HG03196 (cell line): ENCODE results near the gene GID8.

Source experiments
- ATAC-seq: cut with Tn5 transposase; IDR thresholded peaks from one replicate; pipeline ENCODE4 v1.9.1; 2021; ENCODE audit not compliant: unreplicated experiment

Gene GID8

DNA sequence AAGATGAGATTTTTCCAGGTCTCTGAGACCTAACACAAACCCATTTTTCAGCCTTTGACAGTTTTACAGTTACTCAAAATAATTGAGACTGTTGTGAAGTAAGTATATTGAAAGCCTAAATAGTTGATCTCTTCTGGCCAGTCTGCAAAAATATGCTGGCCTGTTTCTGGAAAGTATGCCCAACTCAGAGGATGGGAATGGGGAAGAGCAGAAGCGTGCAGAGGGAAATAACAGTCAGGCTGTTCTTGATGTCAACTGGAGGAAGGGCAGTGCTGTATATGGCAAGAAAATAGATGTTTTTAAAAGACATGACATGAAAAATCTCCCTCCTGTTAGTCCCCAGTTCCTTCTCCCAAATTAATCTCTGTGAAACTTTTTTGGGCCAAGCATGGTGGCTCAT lies 3.8 kb downstream of the GID8 start:
- ATAC-seq: no peak

DNA sequence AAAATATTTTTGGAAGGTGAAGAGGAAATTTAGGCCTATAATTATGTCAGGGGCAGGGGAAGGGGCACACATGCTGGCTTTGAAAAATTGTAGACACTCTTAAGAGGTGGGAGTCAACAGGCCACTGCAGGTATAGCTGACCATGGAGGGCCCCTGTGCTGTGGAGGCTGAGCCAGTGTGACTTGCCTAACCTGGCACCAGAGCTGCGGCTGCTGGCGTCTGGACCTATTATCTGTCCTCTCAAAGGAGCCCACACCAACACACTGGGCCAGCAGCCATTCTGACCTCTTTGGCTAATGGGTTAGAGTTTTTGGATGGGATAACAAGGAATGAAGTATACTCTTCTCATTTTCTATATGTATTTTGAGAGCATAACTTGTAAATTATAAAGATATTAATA lies 4.5 kb downstream of the GID8 start:
- ATAC-seq: no peak

DNA sequence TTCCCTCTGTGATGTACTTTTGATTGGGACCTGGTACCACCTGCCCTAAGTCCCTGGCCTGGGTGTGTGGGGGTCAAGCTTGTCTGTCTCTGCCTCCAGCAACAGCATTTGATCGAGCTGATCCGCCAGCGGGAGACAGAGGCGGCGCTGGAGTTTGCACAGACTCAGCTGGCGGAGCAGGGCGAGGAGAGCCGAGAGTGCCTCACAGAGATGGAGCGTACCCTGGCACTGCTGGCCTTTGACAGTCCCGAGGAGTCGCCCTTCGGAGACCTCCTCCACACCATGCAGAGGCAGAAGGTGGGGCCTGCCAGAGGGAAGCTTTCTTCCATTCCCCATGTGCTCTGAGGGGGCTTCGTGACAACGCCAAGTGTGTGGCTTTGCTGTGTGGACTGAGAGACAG lies 5.4 kb downstream of the GID8 start:
- no peak for ATAC-seq

DNA sequence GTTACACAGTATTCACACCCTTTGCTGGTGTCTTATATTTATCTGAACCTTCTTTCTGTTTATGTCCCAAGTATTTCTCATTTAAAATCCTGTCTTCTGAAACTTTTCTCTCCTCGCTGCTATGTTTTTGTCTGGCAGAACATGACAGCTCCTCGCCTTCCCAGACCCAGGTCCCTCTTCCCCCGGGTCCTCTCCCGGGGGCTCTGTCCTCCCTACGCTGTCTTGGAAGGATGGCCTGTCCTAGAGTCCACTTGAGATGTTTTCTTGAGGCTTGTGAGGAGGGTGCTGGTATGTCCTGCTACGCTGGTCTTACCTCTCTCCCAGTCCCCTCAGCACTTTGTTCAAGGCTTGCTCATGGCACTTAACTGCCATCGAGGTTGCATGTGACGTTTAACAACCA lies 6.2 kb downstream of the GID8 start:
- ATAC-seq: no peak

DNA sequence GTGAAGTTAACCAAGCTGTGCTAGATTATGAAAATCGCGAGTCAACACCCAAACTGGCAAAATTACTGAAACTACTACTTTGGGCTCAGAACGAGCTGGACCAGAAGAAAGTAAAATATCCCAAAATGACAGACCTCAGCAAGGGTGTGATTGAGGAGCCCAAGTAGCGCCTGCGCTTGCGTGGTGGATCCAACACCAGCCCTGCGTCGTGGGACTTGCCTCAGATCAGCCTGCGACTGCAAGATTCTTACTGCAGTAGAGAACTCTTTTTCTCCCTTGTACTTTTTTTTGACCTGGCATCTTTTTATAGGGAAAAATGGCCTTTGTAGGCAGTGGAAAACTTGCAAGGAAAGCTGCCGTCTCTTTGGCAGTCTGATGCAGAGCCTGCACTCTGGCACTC lies 6.8 kb downstream of the GID8 start:
- no peak for ATAC-seq

DNA sequence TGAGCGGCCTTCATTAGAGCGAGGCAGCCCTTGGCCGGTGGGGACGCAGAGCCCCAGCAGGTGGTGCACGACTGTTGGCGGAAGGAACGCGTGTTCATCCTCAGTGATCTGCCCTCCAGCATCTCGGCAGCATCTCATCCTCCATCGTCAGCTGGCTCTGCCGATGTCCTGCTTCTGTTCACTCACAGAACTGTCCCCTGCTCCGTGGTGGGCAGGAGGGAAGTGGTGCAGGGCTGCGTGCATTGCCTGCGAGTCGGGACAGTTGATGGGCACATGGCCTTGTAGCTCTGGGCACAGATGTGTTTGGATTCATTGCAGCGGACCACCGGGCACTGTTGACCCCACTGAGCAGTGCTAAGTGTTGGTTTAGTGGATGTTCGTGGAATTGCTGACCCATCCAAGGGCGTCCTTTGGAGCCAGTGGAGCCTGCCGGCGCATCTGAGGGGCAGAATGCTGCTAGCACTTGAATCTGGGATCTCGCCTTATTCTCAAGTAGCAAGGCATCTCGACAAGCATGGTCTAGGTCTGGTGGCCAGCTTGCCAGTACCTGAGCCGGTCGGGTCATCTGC lies 7.9 kb downstream of the GID8 start:
- no peak for ATAC-seq

DNA sequence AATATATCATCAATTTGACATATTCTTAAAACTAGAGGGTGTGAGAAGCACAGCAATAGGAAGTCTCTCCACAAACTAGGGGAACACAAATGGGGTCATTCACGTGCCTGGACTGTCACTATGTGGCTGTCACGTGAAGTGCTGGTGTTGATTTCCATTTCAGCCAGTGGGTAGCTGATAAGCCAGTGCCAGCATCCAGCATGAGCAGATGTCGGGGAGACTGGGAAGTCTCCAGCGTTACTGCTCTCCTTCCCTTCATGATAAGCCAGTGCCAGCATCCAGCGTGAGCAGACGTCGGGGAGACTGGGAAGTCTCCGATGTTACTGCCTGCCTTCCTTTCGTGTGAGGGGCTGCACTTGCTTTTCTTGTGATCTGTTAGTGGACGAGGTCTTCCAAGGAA lies 9.0 kb downstream of the GID8 start:
- no peak for ATAC-seq

DNA sequence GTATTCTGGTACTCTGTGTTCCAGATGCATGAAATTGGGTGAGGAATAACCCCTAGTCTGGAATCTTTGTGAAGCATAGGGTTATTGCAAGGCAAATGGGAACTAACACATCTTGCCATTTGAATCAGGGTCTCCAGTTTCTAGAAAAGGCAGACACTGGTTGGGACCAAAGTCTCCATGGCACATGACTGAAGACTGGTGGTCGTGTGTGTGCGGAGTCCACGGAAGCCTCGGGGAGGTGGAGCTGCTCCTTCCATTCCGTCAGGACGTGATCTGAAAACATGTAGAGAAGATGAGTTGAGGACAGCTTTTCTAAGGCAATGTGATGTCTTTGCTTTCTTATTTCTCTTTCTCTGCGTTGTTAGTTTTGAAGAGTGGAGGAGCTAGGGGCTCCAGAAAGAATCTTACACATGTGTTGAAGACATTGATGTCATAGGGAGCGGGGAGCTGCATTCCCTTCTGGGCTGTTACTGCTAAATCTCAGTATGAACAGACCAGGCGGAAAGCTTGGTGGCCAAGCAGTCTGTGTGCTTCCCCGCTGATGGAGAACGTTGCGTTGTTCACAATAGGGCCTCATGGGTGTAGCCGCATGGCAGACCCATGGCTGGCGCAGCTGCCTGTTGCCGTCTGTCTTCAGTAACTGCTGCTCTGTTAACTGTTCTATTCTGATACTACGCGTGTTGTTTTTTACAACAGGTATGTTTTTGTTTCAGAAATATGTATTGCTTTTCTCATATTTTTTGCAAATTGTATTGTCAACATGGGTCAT lies 9.8 kb downstream of the GID8 start:
- no peak for ATAC-seq

DNA sequence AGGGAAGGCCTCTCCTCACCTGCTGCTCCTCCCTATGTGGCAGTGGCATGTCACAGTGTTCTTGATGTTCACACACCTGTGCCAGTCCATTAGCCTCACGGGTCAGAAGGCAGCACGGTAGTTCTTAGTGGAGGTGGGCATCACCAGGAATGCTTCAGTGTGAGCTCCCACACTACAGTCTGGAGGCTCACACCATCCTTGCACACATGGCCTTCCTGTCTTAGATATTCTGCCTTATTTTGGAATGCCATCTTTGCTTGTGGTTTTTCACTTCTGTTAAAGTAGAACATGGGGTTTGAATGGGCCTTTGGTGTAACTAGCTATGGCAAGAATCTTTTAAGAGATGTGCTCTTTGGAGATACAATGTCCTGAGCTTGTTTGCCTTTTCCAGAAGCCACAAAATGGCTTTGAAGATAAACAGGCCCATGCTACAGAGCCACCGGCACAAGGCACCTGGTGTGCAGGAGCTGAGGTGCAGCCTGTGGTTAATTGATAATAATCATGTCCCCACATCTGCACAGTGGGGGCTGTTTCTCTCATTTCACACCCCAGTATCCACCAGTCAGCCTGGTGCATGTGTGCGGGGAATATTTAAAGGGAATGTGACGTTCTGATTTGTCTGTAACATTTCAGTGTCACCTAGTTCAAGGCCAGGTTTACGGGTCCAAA lies 11.3 kb downstream of the GID8 start:
- no peak for ATAC-seq

DNA sequence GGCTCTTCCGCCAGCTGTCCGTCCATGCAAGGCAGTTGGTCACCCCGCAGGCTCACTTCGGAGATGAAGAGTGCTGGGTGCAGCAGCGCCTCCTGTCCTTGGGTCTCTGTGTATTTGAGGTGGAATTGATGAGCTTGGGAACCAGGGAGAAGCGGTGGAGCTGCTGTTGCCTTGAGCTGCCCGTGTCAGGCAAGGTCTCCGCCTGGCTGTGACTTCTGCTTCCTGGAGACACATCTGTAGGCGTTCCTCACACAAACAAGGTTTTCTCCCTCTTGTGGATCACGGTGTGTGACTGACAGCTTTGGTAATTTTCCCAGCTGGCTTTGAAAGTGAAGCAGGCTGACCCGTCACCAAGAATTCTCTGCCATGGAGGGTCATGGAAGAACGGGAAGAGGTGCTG lies 12.0 kb downstream of the GID8 start:
- ATAC-seq: no peak

DNA sequence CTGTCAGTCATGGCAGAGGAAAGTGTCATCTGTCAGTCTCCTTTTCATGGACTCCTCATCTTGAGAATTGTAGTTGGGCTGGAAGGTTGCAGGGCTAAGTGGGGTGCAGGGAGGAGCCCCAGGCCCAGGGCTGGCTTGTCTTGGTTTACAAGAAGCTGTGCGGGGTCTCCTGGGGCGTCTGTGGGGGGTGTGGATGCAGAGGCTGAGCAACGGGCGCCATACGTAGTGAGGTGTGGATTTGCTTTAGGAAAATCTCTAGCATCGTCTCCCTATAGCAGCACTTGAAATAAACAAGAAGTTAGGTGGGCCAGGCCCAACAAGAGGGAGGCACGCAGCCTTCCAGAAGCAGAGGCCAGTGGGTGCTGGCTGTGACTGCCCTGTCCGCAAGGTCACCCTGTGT lies 12.8 kb downstream of the GID8 start:
- no peak for ATAC-seq

DNA sequence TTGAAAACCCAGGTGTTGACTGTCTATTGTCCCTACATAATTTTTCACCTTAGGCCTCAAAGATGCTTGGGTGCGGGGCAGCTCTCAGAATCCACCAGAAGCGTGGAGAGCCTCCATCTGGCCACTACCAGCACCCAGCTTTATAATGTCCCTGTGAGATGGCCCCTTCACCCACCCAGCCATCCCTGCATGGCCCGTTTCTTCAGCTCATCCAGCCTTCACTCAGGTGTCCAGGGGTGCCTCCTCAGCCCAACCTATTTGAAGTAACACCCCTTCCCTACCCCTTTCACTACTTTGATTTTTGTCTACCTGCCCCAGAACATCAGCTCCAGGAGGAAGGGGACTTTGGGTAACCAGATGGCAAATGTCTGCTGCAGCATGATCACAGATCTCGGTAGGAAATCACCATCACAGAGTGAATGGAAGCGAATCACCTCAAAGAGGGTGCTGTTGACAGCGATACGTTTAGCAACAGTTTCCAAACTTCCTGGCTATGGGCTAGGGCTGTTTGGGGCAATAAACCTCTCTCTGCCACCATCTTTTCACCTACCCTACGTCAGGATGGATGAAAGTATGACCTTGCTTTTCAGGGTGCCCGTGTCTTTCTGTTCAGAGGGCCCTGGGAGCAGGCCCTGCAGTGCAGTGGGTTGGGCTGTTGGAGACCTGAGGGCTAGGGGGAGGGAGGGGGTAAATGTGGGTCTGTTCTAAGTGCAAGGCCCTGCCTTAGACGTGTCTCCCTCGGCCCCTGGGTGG lies 13.4 kb downstream of the GID8 start:
- no peak for ATAC-seq

DNA sequence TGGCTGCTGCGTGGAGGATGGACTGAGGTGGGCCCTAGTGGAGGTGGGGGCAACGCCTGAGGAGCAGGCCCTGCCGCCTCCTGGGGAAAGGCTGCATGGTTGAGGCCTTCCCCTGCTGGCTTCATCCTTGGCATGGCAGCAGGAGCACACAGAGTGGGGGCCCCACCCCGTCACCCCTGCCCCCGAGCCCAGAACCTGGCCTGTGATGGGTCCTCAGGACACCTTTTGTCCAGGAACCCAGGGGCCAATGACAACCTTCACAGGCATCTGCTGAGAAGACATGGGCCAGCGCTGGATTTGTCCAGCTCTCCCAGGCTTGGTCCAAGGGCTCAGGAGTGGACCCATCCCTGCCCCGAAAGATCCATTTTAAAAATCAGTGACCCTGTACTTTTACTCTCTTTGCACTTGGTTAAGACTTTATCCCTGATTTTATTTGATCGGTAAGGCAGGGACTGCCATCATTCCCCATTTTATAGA lies 14.0 kb downstream of the GID8 start:
- no peak for ATAC-seq

DNA sequence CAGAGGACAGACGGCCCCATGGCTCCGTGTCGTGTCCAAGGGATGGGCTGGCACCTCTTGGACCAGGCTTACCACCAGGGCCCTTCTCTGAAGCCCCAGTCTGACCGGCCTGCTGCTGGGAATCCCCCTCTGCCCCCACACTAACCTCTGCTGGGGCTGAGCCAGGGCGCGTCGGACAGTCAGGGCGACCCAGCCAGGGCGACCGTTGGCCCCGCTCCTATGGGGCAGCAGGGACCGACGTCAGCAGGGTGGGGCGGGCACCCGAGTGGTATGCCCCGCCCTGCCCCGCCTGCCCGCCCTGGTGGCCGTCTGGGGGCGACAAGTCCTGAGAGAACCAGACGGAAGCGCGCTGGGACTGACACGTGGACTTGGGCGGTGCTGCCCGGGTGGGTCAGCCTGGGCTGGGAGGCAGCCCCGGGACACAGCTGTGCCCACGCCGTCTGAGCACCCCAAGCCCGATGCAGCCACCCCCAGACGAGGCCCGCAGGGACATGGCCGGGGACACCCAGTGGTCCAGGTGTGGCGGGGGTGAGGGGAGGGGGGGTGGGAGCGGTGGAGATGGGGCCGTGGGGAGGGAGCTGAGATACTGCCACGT lies 14.5 kb downstream of the GID8 start, which contains the start of gene SLC17A9:
Gene SLC17A9, plus strand, starts transcription at position 337 of the 595 bp plus-strand sequence. Its CDS starts 122 bp downstream, at position 459.
- peak; percentile 42 for ATAC-seq

DNA sequence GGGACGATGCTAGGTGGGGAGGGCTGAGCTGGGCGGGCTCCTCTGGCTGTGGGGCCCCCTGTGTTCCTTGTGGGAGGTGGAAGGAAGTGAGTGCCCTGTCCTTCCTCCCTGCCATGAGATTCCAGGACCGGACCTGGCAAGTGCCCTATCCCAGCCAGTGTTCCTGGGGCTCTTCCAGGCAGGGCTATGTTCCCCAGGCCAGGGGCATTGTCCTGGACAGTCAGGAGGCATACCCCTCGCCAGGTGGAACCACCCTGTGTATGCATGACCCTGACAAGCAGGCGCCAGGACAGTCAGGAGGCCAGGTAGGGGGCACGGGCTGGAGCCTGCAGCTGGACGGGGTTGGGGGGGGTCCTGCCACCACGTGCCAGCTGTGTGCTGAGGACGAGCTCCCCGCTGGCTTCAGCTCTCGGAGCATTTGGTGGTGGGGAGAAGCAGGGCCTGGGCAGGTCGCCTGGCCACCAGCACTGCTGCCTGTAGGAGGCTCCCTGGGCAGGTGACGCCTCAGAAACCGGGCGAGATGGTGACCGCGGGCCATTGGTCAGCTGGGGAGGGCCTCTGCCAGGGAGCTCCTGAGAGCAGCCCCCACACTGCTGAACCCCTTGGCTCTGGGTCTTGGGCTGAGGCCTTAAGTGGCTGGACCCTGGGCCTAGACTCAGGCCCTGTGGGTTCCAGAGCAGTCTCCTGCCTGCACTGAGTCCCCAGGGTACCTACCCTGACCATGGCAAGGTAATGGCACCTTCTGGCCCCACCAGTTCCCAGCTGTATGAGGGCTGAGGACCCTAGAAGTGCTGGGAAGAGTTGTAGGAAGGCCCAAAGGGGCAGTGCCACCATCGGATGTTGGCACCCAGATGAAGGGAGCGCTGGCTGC lies 15.3 kb downstream of the GID8 start:
- ATAC-seq: no peak

DNA sequence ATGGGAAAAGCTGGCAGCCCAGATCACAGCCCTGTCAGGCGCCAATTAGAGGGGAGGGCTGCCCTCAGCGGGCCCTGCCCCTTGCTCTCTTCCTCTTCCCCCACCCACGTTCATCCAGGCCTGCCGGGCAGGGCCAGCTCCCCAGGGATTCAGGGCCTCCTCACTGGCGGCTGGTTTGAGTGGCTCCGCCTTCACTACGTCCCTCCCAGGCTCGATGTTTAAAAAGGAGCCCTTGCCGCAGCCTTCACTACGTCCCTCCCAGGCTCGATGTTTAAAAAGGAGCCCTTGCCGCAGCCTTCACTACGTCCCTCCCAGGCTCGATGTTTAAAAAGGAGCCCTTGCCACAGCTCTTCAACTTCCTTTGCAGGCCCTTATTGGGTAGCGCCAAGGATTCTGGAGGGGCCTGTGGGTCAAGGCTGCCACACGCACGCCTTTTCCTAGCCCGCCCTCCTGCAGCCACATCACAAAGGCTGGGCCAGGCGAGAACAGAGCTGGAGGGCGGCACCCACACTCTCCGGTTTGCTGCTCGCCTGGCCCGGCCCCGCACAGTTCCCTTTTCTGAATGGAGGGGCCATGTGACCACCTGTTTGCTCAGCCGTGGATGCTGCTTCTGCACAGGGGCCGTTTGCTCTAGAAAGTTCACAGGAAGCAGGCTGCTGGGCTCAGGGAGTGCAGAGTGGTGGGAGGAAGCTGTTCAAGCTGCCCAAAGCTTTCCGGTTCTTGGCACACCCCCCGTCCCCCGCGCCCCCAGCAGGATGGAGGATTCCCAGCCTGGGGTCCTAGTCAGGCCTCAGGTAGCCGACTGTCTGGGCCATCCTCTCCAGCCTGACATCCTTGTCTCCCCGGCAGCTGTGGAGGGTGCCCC lies 16.1 kb downstream of the GID8 start:
- peak; percentile 76 for ATAC-seq

DNA sequence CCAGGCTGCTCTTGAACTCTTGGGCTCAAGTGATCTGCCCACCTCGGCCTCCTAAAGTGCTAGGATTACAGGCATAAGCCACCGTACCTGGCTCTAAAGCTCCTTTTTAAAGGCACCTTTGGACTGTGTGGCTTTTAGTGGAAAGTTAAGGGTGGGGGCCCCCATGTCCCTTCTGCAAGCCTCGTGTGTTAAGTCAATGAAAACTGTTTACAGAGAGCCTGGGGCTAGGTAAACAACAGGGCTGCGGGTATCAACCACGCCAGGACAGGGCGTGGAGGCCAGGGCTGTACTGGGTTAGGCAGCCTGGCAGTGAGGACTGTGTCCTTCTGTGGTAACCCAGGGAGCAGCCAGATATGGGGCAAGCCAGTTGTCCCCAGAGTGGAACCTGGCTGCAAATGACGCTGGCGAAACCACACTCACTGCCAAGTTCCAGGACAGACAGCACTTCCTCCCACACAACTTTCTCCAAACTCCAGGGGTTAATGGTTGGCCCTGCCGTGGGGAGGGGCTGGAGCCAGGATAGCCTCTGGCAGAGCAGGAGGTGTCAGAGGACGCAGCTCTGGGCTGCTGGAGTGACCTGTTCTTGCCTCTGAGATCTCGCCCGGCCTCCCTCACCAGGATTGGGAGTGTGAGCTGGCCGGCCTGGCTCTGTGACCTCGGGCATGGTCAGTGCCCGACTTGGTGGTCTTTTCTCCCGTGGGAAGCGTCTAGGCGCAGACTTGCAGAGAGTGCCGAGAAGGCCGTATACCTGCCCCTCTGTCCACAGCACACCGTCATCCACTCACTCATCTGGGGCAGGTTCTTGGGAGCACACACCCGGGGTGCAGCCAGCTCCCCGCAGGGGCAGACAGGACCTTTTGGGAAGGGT lies 17.8 kb downstream of the GID8 start:
- ATAC-seq: no peak
